NCI-H128 (cell line): ENCODE results near the gene COPG1.

Experiments used
- DNase-seq: peaks from one replicate; lab custom pipeline; 2025; ENCODE audit not compliant: unreplicated experiment; lab: John Stamatoyannopoulos, UW

The COPG1 gene

DNA sequence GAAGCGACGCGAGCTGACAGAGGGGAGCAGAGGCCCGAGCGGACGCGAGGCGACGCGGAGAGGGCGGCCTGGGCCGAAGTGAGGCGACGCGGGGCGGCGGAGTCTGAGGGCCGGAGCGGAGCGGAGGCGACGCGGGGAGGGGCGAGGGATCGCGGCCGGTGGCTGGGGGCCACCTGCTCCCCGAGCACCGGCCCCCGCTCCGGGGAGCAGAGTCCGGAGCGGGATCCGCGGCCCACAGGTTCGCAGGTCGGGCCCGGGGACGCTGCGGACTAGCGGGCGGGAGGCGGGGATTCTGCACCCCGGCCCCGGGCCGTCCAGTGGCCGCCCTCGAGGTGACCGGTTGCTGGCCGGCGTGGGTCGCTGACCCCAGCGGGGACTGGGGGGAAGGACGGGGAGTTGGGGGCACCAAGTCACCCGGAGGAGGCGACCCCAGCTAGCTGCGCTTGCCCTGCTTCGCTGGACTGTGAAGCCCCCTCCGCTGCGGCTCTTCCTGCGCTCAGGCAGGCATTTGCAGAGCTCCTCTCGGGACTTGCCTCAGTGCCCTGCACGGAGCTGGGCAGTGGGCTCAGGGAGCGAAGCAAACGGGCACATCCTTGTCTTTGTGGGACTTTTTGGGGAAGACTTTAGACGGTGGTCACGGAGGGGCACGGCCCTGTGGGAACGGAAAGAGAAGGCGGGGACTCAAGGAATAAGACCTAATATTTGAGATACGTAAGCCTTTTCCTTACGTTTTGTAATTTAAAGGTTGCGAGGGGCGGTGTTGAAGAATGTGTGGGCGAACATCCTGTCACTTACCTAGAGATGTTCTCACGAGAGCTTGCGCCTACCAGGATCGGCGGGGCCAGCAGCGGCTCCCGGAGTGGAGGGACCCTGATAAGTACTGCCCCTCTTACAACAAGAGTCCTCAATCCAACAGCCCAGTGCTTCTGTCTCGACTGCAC, 29.8 kb downstream of the COPG1 start:
- no peak for DNase-seq

DNA sequence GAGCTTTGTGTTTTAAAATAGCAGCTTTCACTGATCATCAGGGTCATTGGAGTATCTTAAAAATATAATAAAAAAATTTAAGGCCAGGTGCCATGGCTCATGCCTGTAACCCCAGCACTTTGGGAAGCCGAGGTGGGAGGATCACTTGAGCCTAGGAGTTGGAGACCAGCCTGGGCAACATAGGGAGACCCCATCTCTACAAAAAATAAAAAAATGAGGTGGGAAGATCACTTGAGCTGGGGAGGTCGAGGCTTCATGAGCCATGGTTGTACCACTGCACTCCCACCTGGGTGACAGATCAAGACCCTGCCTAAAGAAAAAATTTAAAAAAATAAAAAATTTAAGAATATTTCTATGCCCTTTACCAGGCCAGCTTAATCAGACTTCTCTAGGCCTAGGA, 30.8 kb downstream of the COPG1 start:
- no peak for DNase-seq

DNA sequence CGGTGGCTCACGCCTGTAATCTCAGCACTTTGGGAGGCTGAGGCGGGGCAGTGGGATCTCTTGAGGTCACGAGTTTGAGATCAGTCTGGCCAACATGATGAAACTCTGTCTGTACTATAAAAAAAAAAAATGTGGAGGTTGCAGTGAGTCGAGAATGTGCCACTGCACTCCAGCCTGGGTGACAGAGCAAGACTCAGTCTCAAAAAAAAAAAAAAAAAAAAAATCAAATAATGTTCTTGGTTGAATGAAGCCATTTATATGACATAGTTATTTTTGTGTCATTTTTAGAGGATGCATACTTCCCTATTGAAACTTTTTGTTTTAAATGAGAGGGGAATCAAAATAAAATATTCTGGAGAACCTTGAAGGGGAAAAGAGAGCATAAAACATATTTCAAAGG, 32.3 kb downstream of the COPG1 start:
- no peak for DNase-seq

DNA sequence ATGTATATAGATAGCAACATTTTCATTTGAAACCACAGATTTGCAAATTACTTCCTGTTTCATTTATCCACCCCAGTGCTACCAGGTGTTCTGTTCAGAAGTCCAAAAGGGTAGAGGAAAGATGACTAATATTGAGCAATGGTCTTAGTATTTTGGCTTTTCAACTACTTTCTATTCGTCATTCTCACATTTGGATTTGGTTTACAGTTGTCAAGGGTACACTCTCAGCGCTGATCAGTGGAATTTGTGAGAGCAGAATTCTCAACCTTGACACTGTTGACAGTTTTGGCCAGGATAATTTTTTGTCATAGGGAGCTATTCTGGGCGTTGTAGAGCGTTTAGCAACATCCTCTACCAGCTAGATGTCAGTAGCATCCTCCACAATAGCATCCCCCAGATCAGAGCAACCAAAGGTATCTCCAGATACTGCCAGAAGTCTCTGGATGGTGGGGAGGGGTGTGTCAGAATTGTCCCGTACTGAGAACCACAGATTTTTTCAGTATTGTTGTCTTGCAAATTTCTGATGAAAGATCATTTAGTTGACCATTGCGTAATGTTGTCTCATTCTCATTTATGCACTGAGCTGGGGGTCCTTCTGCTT, 33.4 kb downstream of the COPG1 start:
- DNase-seq = no peak

DNA sequence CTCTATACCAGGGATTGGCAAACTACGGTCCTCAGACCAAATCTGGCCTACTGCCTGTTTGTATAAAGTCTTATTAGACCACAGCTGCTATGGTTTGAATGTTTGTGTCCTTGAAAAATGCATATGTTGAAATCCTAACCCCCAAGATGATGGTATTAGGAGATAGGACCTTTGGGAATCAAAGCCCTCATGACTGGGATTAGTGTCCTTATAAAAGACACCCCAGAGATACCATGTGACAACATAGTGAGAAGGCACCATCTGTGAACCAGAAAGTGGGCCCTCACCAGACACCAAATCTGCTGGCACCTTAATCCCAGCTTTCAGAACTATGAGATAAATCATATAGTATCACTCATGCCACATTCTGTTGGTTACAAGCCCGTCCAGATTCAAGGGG, 36.7 kb downstream of the COPG1 start:
- DNase-seq = no peak

DNA sequence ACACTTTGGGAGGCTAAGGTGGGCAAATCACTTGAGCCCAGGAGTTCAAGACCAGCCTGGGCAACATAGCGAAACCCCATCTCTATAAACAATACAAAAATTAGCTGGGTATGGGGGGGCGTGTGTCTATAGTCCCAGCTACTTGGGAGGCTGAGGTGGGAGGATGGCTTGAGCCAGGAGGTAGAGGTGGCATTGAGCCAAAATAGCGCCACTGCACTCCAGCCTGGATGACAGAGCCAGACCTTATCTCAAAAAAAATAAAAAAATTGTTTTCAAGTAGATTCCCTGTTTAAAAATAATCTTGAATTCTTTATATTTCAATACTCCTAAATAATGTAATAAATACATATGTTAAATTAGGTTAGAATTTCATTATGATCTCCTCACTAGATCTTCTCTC, 39.0 kb downstream of the COPG1 start:
- no peak for DNase-seq

DNA sequence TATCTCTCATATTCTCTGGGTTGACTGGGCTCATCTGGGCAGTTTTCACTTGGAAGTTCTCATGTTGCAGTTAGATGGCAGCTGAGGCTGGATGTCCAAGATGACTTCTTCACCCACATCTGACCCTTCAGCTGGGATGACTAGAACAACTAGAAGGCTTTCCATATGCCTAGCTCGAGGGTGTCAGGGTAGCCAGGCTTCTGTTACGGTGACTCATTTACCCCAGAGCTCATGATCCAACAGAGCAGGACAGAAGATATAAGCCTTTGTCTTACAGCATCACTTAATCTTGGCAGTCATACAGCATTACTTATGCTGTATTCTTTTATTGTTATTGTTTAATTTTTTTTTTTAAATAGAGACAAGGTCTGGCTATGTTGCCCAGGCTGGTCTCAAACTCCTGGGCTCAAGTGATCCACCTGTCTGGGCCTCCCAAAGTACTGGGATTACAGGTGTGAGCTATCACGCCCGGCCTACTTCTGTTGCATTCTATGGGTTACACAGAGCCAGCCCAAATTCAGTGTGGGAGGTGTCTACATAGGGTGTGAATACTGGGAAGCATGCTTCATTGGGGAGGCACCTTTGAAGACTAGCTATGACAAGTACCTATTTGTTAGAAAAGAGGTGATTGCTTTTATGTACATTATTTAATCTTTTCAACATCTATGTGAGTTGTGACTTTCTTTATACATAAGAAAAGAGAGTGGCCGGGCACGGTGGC, 40.0 kb downstream of the COPG1 start:
- DNase-seq = no peak

DNA sequence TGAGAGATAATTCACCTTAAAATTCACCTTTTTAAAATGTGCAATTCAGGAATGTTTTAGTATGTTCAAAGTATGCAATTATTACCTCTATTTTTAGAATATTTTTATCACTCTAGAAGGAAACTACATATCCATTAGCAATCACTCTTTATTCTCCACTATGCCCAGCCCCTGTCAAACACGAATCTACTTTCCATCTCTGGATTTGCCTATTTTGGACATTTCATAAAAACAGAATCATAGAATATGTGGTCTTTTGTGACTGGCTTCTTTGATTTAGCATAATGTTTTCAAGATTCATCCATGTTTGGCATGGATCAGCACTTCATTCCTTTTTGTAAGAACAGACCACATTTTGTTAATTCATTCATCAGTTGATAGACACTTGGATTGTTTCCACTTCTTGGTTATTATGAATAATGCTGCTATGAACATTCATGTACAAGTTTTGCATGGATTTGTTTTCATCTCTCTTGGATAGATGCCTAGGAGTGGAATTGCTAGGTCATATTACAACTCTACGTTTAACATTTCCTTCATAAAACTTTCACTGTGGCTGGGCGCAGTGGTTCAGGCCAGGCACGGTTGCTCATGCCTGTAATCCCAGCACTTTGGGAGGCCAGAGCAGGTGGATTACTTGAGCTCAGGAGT, 42.0 kb downstream of the COPG1 start:
- no peak for DNase-seq

DNA sequence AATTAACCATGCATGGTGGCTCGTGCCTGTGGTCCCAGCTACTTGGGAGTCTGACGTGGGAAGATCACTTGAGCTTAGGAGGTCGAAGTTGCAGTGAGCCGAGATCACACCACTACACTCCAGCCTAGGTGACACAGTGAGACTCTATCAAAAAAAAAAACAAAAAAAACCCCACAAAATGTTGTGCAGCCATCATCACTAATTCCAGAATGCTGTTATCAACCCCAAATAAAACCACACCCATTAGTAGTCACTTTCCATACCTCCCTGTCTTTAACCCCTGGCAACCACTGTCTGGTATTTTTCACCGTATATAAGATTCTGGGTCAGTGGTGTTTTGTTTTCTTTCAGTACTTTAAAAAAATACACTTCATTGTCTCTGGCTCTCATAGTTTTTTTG, 45.9 kb downstream of the COPG1 start:
- DNase-seq = no peak

DNA sequence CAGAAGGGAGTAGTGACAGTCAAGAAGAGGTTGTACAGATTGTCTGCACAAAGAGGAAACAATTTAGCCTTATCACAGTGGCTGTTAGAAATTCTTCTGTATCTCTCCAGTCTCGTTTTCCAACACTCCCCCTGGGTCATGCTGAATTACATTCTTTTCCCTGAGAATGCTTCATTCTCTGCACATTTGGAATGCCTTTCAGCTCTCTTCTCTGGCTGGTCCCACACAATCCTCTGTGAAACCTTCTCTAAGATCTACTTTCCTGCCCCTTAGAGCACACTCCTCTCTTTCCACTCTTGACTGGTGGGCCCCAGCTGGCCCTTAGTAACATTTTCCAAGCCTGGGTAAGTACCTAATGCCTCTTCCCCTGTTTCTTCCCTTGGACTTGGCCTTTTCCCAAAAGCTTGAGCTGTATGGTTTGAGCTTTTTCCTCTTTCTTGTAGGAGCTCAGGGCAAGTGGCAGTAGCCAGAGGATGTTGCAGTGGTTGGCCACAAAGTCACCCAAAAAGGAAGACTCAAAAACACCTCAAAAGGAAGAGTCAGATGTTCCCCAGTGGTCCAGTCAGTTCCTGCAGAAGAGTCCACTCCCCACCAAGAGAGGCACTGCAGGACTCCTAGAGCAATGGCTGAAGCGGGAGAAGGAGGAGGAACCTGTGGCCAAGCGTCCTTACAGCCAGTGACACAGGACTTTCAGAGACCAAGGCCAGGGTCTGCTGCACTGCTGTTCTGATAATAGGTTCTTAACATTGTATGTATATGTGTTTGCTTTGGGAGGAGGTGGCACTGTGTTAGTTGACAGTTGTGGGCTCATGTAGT, 54.9 kb downstream of the COPG1 start:
- DNase-seq = no peak

DNA sequence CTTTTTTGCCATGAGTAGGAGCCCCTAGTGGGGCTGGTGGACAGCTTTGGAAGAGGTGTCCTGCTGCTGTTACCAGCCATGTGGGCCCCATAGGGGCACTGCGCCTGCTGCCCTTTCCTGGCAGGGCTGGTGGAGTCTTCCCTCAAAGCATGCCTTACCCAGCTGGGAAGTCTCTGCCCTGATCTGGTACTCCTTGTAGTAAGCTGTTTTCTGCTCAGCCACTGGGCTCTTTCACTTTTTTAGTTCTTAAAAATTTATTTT, 55.5 kb downstream of the COPG1 start:
- DNase-seq = no peak

DNA sequence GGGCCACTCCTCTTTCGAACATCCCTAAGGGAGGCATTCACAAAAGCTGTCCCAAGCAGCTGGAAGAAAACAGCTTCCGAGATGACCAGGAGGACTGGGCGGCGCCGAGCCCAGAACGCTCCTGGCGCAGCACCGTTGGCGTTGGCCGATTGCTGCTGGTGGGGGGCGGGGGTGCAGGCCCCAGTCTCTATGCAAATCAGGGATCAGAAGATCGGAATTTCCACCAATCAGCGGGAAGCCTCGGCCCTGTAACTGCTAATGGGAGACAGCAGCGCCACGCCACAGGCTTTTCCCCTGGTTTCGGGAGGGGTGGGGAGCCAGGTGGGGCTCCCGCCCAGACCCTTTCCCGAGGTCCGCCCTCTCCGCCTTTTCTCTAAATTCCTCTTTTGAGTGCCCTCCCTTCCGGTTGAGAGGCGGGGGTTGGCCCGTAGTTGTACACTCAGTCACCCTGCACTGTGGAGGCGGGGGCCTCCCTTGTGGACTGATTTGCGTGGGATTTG, 56.2 kb downstream of the COPG1 start:
- DNase-seq = no peak

DNA sequence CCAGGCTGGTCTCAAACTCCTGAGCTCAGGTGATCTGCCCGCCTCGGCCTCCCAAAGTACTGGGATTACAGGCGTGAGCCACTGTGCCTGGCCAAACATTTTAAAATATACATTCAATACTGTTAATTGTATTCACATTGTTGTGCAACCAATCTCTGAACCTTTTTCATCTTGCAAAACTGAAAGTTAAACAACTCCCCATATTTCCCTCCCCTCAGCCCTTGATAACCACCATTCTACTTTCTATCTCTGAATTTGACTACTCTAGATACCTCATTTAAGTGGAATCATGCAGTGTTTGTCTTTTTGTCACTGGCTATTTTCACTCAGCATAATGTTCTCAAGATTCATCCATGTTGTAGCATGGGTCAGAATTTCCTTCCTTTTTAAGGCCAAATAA, 59.2 kb downstream of the COPG1 start:
- no peak for DNase-seq

DNA sequence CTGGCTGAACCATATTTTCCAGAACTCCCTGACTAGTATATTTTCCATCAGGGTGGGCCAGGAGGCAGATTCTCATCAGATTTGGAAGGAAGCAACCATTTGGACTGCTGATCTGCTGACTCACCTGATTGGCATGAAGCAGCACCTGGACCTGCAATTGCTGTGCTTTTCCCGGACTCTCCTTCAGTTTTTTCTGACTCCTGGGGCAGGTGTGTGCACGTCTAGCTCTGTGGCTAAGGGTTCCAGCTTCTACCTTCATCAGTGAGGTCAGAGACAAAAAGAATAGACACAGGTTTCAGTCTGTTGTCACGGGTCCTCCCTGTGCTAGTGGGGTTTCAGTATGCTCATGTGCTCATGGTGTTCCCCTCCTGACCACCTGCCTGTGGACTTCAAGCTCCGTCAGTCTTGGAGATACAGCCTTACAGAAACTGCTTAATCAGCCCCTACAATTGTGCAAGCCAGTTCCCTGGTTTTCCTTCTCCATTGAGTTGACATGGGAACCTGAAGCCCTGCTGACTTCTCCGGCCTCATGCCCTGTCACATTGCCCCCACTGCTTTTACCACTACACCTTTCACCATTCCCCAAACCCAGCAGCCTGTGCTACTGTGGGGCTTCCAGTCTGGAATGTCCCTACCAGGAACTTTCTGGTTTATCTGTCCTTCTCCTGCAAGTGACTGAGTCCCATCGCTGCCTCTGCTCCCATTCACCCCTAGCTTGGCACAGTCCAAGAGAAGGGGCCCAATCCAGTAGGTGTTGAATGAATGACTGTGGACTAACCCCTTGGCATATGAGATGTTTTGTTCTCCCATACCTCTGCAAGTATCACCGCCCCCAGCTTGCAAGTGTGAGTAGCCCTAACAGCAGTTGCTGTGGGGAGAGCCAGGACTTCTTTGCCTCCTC, 61.0 kb downstream of the COPG1 start:
- no peak for DNase-seq

DNA sequence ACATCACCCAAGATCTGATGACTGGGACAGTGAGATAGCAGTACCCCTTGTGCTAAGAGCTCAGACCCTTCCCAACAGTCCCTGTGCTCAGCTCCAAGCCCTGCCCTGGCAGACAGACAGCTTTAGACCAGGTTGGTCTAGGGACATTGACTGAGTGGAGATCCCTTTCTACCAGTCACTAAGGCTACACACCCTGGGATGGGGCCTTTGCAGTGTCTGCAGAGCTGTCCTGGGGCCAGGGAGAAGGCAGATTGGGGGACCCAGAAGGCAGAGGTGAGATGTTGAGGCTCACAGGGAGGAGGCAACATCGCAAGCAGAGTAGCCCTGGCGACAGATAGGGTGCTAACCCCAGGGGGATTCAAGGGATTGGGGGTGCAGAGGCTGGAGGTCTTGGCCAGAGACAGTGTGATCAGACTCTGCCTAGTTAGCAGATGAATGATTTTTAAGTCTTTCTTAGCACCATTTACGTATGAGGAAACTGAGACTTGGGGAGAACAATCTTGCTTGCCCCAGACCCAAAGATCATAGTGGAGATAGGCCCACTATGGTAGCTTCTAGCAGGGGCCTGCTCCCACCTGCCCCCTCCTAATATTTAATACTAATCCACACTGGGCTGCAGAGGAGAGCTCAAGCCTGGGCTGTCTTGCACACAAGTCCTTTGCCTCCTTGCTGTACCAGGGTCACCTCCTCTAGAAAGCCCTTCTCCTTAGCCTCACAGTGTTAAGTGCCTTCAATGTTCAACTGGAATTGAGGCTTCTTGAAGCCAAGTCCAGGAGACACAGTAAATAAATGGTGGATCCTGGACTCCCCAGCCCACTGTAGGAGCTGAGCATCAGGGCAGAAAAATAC, 61.9 kb downstream of the COPG1 start:
- DNase-seq = no peak

DNA sequence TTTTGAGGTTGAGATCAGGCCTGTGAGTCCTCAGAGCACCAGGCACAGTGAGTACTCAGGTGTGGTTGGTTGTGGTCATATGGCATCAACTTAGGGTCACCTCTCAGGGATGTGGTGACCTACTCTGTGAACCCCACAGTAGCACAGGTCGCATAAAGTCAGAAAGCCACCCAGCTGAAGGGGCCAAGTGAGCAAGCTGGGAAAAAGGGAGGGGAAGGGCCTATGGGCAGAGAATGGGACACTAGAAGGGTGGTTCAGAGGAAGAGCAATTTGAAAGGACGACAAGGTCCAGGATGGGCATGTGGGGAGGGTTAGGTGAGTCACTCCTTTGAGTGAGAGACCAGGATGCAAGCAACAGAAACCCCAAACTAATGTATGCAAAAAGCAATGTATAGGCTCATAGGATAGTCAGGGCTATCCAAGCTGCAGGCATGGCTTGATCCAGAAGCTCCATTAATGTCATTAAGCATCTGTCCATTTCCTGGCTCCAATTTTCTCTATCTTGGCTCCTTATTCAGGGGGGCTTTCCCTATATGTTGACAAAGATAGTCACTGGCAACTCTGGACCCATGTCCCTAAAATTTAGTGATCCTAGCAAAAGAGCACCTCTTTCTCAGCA, 62.7 kb downstream of the COPG1 start:
- no peak for DNase-seq

DNA sequence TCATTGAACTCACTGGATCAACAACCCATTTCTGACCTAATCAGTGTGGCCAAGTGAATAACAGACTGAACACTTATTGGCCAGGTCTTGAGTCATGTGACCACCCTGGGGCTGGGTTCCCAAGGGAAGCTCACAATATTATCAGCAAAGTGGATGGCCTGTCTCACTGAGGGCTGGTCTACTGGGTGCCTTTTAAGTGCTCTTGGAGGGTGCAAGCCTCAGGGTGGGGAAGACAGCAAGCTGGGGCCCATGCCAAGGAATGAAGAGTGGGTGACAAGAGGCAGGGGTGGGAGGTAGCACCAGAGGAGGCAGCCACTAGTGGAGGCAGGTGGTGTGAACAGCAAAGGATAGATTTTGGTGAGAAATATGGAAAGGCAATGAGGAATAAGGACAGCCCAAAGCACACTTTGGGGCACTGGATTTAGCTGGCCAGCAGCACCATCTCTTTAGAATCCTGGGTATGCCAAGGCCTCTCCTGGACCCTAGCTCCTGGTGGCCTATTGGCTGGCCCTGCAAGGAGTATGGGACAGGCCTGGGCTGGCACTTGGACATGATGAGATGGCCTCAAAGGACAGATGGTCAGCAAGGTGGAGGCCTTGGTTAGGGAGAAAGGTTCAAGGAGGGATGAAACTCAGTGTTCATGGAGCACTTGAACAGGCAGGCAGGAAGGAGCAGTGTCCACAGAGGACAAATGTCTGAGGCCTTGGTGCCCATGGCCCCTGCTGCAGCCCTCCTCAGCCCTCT, 63.4 kb downstream of the COPG1 start:
- no peak for DNase-seq

DNA sequence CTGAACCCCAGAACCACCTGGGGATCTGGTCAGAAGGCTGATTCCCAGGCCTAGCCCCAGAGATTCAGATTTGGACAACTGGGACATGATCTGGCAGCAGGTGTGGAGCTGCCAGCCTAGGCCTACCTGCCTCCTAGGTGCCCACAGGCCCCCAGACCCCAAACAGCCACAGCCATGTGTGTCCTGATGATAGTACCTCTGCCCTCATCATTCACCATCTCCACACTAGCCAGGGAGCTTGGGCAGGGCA, 63.9 kb downstream of the COPG1 start:
- DNase-seq = no peak
